Measurements from ENCODE around the gene ISL2.

The ISL2 gene

DNA sequence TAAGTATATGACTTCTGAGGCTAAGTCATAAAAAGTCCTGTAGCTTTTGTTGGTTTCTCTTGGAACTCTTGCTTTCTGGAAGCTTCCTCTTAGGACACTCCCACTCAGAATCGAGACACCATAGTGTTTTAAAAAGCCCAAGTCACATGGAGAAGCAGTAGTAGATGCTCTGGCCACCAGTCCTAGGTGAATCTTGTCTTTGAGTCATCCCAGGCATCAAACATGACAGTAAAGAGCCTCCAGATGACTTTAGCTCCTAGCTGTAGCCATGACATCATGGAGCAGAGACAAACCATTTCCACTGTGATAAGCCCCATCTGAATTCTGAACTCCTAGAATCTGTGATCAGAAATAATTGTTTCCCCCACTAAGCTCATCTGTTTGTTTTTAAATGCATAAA is 42.1 kb downstream of the ISL2 start:
- Histone ChIP-seq H3K4me3 (ENCODE audit: low read depth in 1 of 2, low read length in 2 of 2) (no peak overlapping the region), H3K36me3 (ENCODE audit: insufficient read depth, low read length) (0 out of 2 replicates have a peak, but pooled peaks cover 4% of the 10 kb centered on the region), H2AFZ (ENCODE audit: low read depth, low read length) (no peak overlapping the region), H3K27me3 (ENCODE audit: insufficient read depth, low read length, poor library complexity) (no peaks in the 10 kb centered on the region), H3K4me2 (ENCODE audit: insufficient read depth, low read length) (no peak overlapping the region), H3K4me1 (ENCODE audit: insufficient read depth, low read length) (no peaks in the 10 kb centered on the region), H3K79me2 (ENCODE audit: insufficient read depth, low read length) (no peaks in the 10 kb centered on the region), H4K20me1 (ENCODE audit: insufficient read depth, low read length) (no peaks in the 10 kb centered on the region), H3K27ac (ENCODE audit: low read length) (no peak overlapping the region), H3K9ac (ENCODE audit: low read depth, low read length) (no peak overlapping the region), H3K9me3 (ENCODE audit: insufficient read depth, low read length, severe bottlenecking) (no peaks in the 10 kb centered on the region)
- ATAC-seq (ENCODE audit: insufficient read depth, low read depth) (no peak), DNase-seq (no peak)
- no peak for TF ChIP-seq CTCF (IDR thresholded peaks at IDR 0.05; ENCODE audit: borderline replicate concordance, extremely low read depth, low read length, poor library complexity, severe bottlenecking)
- TF ChIP-seq EZH2 (IDR thresholded peaks at IDR 0.05; ENCODE audit: borderline replicate concordance, low read depth, low read length, severe bottlenecking): no peak

GRCh38 chr15:76380249-76380648 is 43.7 kb downstream of the ISL2 start:
- Histone ChIP-seq H3K9me3 (ENCODE audit: insufficient read depth, low read length, severe bottlenecking) (no peaks in the 10 kb centered on the region), H3K4me2 (ENCODE audit: insufficient read depth, low read length) (no peak overlapping the region), H2AFZ (ENCODE audit: low read depth, low read length) (no peak overlapping the region), H3K79me2 (ENCODE audit: insufficient read depth, low read length) (no peaks in the 10 kb centered on the region), H3K4me1 (ENCODE audit: insufficient read depth, low read length) (no peaks in the 10 kb centered on the region), H3K27ac (ENCODE audit: low read length) (no peak overlapping the region), H3K4me3 (ENCODE audit: low read depth in 1 of 2, low read length in 2 of 2) (no peak overlapping the region), H3K36me3 (ENCODE audit: insufficient read depth, low read length) (0 out of 2 replicates have a peak, but pooled peaks cover 4% of the 10 kb centered on the region), H3K9ac (ENCODE audit: low read depth, low read length) (no peak overlapping the region), H3K27me3 (ENCODE audit: insufficient read depth, low read length, poor library complexity) (no peaks in the 10 kb centered on the region), H4K20me1 (ENCODE audit: insufficient read depth, low read length) (no peaks in the 10 kb centered on the region)
- DNase-seq (no peak), ATAC-seq (ENCODE audit: insufficient read depth, low read depth) (no peak)
- TF ChIP-seq EZH2 (IDR thresholded peaks at IDR 0.05; ENCODE audit: borderline replicate concordance, low read depth, low read length, severe bottlenecking) (no peak), CTCF (IDR thresholded peaks at IDR 0.05; ENCODE audit: borderline replicate concordance, extremely low read depth, low read length, poor library complexity, severe bottlenecking) (no peak)

- no peak for DNase-seq
- no peaks in the 10 kb centered on the region for H3K4me1 ChIP-seq (ENCODE audit: insufficient read depth, low read length)
- H3K79me2 ChIP-seq (ENCODE audit: insufficient read depth, low read length): no peaks in the 10 kb centered on the region
- H3K36me3 ChIP-seq (ENCODE audit: insufficient read depth, low read length): 0 out of 2 replicates have a peak, but pooled peaks cover 4% of the 10 kb centered on the region
- no peak overlapping the region for H2AFZ ChIP-seq (ENCODE audit: low read depth, low read length)
- H3K4me2 ChIP-seq (ENCODE audit: insufficient read depth, low read length): no peak overlapping the region
- H4K20me1 ChIP-seq (ENCODE audit: insufficient read depth, low read length): no peaks in the 10 kb centered on the region
- H3K9ac ChIP-seq (ENCODE audit: low read depth, low read length): no peak overlapping the region
- H3K27ac ChIP-seq (ENCODE audit: low read length): no peak overlapping the region
- no peaks in the 10 kb centered on the region for H3K27me3 ChIP-seq (ENCODE audit: insufficient read depth, low read length, poor library complexity)
- TF ChIP-seq EZH2 (IDR thresholded peaks at IDR 0.05; ENCODE audit: borderline replicate concordance, low read depth, low read length, severe bottlenecking) (no peak), CTCF (IDR thresholded peaks at IDR 0.05; ENCODE audit: borderline replicate concordance, extremely low read depth, low read length, poor library complexity, severe bottlenecking) (no peak)
- no peak for ATAC-seq (ENCODE audit: insufficient read depth, low read depth)
- no peaks in the 10 kb centered on the region for H3K9me3 ChIP-seq (ENCODE audit: insufficient read depth, low read length, severe bottlenecking)
- no peak overlapping the region for H3K4me3 ChIP-seq (ENCODE audit: low read depth in 1 of 2, low read length in 2 of 2)
Measured at GRCh38 chr15:76381366-76381765, 44.8 kb downstream of the ISL2 start.
